ENCODE data around the gene OR8U1.

The OR8U1 gene

DNA sequence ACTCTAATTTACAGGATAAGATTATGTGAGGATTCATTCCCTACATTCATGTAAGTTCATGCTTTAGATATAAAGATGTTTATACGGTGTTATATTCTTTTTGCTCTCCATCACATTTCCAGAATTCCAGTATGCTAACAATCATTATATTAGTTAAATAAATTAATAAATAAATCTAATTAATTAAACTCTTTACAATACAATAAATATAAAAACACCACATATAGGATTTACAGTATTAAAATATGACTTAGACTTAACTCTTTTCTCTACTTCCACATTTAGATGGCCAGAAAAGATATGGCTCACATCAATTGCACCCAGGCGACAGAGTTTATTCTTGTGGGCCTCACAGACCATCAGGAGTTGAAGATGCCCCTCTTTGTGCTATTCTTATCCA, at the start of gene OR8U1:
TSS of gene OR8U1 (plus strand) at position 301 of the 400 bp plus-strand sequence. CDS start at position 301, 0 bp downstream.
- H3K27ac Mint-ChIP-seq, result no peak within 1 kb of the TSS
- TF ChIP-seq, protein P1, sequence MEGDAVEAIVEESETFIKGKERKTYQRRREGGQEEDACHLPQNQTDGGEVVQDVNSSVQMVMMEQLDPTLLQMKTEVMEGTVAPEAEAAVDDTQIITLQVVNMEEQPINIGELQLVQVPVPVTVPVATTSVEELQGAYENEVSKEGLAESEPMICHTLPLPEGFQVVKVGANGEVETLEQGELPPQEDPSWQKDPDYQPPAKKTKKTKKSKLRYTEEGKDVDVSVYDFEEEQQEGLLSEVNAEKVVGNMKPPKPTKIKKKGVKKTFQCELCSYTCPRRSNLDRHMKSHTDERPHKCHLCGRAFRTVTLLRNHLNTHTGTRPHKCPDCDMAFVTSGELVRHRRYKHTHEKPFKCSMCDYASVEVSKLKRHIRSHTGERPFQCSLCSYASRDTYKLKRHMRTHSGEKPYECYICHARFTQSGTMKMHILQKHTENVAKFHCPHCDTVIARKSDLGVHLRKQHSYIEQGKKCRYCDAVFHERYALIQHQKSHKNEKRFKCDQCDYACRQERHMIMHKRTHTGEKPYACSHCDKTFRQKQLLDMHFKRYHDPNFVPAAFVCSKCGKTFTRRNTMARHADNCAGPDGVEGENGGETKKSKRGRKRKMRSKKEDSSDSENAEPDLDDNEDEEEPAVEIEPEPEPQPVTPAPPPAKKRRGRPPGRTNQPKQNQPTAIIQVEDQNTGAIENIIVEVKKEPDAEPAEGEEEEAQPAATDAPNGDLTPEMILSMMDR (IDR thresholded peaks at IDR 0.05), result no peak

DNA sequence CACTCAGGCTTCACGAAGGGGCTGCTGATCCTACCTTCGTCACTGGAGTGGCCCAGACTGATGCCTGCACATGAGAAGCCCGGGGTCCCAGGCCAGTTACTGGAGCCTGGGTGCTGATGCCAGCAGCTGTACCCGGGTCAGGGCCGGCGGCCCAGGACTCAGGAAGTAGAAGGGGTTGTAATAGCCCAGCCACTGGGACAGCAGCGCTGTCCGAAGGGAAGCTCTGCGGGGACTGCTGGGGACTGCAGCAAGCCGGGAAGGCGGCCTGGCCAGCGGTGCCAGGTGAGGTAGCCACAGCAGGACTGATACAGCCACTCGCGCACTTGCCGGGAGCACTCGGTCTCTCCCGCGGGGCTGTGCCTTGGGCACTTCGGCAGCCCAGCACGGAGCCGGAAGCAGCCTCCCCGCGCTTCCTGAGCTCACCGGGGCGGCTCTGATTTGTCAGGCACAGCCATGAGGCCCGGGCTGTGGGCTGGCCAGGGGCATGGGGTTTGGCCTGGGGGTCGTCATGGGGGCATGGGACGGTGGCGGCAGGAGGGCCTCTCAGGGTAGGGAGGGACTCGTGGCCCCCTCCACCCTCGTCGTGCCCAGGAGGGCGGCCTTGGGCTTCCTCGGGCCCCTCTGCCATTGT, 43.4 kb upstream of the OR8U1 start:
- TF ChIP-seq, protein P1 (IDR thresholded peaks at IDR 0.05), result no peak
- Mint-ChIP-seq H3K36me3 (ENCODE audit: low read depth) (no peaks in the 10 kb centered on the region), H3K9me3 (no peaks in the 10 kb centered on the region), H3K27ac (no peak overlapping the region), H3K27me3 (ENCODE audit: low read depth, poor library complexity) (peaks cover 4% of the 10 kb centered on the region), H3K4me3 (no peak overlapping the region), H3K4me1 (peaks cover 5% of the 10 kb centered on the region)
- DNase-seq, result no peak

More for the DNA sequence above, at the start of gene OR8U1:
- no peak within 1 kb of the TSS for H3K4me3 Mint-ChIP-seq
- DNase-seq, result no peak
- no peaks in the 10 kb centered on the region for H3K9me3 Mint-ChIP-seq
- H3K4me1 Mint-ChIP-seq, result no peaks in the 10 kb centered on the region
- H3K36me3 Mint-ChIP-seq (ENCODE audit: low read depth), result no peaks in the 10 kb centered on the region
- H3K27me3 Mint-ChIP-seq (ENCODE audit: low read depth, poor library complexity), result no peaks in the 10 kb centered on the region

DNA sequence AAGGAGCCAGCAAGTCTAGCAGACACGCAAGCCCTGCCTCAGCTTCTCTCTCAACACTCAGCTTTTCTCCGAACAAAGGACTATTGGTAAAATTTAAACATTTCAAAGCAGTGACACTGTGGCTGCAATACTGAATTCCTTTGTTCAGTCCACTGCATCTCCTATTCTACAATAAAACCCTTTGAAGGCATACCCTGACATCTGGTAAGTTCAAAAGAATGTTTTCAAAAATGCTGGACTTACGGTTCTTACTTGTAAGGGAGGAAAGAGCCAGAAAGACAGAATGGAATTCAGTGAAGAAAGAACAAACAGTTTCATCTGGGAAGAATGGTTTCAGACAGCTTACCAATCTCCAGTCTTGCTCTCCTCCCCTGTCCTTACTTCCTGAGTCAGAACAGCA, 42.3 kb upstream of the OR8U1 start:
- Mint-ChIP-seq H3K4me1 (no peaks in the 10 kb centered on the region), H3K36me3 (ENCODE audit: low read depth) (no peaks in the 10 kb centered on the region), H3K9me3 (no peaks in the 10 kb centered on the region), H3K4me3 (no peak overlapping the region), H3K27me3 (ENCODE audit: low read depth, poor library complexity) (no peaks in the 10 kb centered on the region), H3K27ac (no peak overlapping the region)
- TF ChIP-seq, protein P1 (IDR thresholded peaks at IDR 0.05), result no peak
- DNase-seq, result no peak

DNA sequence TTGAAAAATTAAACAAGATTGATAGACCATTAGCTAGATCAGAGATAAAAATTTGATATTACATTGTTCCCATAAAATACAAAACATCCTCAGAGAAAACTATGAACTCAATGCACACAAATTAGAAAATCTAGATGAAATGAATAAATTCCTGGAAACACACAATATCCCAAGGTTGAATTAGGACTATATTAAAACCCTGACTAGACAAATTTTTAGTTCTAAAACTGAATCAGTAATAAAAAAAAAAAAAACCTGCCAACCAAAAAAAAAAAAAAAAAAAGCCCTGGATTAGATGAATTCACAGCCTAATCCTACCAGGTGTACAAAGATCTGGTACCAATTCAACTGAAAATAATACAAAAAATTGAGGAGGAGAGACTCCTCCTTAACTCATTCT, 35.1 kb upstream of the OR8U1 start:
- TF ChIP-seq, protein P1 (IDR thresholded peaks at IDR 0.05), result no peak
- H3K9me3 Mint-ChIP-seq, result no peaks in the 10 kb centered on the region

DNA sequence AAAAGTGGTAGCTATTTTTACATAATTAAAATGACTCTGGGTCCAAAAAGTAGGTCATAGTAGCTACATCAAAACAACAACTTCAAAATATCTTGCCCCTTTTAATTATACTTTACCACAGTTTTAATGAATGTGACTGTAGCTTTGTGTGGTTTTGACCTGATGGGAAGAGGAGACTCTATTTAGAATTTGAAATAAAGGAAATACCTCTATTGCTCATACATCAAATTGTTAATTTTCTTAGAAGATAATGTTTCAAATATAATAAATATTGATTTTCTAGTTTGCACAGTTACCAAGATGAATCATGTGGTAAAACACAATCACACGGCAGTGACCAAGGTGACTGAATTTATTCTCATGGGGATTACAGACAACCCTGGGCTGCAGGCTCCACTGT, 29.7 kb upstream of the OR8U1 start, which contains the start of gene OR8K1:
TSS of gene OR8K1 (plus strand) at position 301 of the 400 bp plus-strand sequence. CDS start at position 301, 0 bp downstream.
- TF ChIP-seq, protein P1 (IDR thresholded peaks at IDR 0.05), result no peak
- Mint-ChIP-seq H3K4me1 (no peaks in the 10 kb centered on the region), H3K27me3 (ENCODE audit: low read depth, poor library complexity) (no peaks in the 10 kb centered on the region), H3K9me3 (no peaks in the 10 kb centered on the region), H3K27ac (no peak within 1 kb of the TSS), H3K4me3 (no peak within 1 kb of the TSS), H3K36me3 (ENCODE audit: low read depth) (no peaks in the 10 kb centered on the region)
- DNase-seq, result no peak

More for the DNA sequence above, 35.1 kb upstream of the OR8U1 start:
- Mint-ChIP-seq H3K36me3 (ENCODE audit: low read depth) (no peaks in the 10 kb centered on the region), H3K27me3 (ENCODE audit: low read depth, poor library complexity) (no peaks in the 10 kb centered on the region), H3K4me3 (no peak overlapping the region), H3K27ac (no peak overlapping the region), H3K4me1 (no peaks in the 10 kb centered on the region)
- DNase-seq, result no peak

DNA sequence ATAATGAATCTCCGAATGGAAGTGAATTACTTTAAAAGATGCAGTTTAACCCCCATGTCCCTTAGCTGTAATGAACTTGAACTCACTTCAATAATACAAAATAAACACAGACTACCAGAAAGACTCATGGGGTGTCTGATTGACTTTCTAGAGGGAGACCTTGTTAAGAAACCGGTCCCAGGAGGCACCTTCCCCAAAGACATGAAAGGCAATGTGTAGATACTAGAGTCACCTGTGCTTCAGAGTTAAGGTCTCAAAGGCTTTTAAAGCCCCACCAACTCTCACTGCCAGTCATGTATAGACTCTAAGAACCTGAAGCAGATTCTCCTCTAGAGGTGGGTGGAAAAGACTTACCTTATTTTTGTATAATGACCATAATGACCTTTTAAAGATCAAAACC, 21.4 kb upstream of the OR8U1 start, which contains the start of gene OR8J1:
TSS of gene OR8J1 (plus strand) at position 301 of the 400 bp plus-strand sequence. CDS start 5,956 bp downstream, outside the sequence.
- H3K4me3 Mint-ChIP-seq, result no peak within 1 kb of the TSS
- no peaks in the 10 kb centered on the region for H3K9me3 Mint-ChIP-seq

More for the DNA sequence above, 21.4 kb upstream of the OR8U1 start, which contains the start of gene OR8J1:
- Mint-ChIP-seq H3K36me3 (ENCODE audit: low read depth) (no peaks in the 10 kb centered on the region), H3K4me1 (no peaks in the 10 kb centered on the region), H3K27me3 (ENCODE audit: low read depth, poor library complexity) (no peaks in the 10 kb centered on the region), H3K27ac (no peak within 1 kb of the TSS)
- no peak for DNase-seq
- TF ChIP-seq, protein P1 (IDR thresholded peaks at IDR 0.05), result no peak

Data from nephron progenitor cell (in vitro differentiated cells).